Stimulated activated CD8-positive, alpha-beta memory T cell treated with anti-CD3 and anti-CD28 coated beads, Interleukin-4, amount 100 ng/mL, for 48 hours (primary cell): ENCODE data around the gene SLFN5.
"Not testable (repeated sequence)": the region's sequence is repeated elsewhere in the genome, so short reads cannot be mapped to it uniquely, and the experiment has no call there.

Source experiments
- DNase-seq: peaks from one replicate; pipeline ENCODE4 v3.0.0-alpha.2; 2020

SLFN5 gene

DNA sequence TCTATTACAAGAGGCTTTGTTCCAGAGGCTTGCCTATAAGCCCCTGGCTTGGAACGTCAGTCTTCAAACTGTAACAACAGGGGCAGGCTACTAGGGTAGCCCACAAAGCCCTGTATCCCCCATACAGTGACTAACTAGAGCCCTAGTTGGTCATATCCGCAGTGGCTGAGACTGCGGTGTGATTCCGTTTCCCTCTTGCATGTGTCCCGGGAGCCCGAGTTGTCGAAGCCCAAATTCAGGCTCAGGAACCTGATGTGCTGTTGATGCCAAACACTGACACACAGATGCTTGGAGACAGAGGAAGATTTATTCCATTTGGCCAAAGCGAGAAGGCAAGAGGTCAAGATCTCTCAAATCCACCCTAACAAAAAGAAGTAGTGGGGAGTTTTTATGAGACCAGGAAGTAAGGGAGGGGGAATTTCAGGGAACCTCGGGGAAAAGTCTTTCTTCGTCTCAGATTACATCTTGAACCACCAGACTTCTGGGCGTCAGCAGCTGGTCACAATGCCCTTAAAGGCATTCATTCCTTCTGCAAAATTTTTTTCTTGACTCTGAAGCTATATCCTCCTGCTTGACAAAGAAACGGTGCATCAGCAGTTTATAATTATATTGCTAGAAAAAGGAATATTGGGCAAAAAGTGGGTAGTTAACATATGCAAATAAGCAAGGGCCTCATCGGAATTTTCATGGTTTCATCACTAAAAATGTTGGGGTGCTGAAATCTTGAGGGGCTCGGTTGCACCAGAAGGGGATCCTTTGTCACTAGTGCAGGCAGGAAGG, 879 bp downstream of the SLFN5 start:
- peak; percentile 74 for DNase-seq

GRCh38 chr17:35244341-35245195, 1.7 kb downstream of the SLFN5 start:
- peak; percentile 91 for DNase-seq

DNA sequence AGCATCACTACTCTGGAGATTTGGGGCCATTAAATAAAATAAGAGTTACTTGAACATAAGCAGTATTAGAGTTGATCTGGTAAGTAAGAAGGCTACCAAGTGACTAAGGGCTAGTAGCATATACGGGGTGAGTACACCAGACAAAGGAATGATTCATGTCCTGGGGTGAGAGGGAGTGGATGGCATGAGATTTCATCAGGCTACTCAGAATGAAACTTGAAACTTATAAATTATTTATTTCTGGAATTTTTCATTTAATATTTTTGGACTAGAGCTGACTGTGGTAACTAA, 2.3 kb downstream of the SLFN5 start:
- DNase-seq = no peak

- DNase-seq = no peak
These were observed 9.8 kb downstream of the SLFN5 start for GRCh38 chr17:35252651-35253050.

DNA sequence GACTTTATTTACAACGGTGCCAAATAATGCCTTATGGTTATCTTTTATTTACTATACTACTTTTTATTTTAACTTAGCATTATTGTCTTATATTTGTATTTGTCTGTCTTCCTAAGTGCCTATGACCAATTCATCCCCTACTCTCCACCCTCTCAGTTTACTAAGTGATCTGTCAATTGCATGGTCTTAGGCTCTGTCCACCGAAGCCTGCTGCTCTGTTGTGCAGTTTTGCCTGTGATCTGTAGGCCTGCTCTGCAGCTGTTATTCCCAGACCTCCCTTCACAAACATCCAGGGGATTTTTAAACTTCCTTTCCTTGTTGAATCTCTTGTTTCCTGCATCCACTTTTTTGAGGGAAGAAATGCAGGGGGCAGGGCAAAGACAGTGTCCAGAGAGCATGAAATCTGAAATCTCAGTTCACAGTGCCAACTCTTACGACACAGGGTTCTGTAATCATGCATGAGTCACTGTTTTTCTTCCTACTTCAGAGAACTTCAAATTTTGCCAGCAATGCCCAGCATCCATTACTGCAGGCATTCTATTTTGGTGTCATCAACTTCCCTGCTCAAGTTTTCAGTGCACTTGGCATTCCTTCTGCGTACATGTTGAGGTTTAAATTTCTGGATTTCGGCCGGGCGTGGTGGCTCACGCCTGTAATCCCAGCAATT, 11.4 kb downstream of the SLFN5 start:
- no peak for DNase-seq

DNA sequence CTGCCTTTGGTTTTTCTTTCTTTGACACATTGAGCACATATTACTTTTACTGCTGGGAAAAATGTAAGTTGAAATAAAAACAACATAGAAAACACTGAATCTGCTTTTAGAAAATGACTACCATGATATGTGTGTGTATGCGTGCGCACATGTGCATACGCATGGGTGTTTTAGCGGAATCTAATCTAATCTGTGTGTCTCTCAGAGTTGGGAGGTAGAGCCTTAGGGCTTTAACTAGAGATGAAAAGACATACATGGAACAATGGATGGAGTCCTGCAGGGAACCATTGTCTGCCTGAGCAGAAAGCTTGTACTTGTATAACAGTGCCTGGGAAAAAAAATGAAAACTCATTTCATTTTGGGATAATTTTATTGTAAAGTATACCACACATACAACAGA, 12.4 kb downstream of the SLFN5 start:
- no peak for DNase-seq

GRCh38 chr17:35256629-35257028, 13.8 kb downstream of the SLFN5 start:
- DNase-seq = no peak

GRCh38 chr17:35257208-35257659, 14.4 kb downstream of the SLFN5 start:
- DNase-seq = no peak

- no peak for DNase-seq
These were observed 16.1 kb downstream of the SLFN5 start for GRCh38 chr17:35259001-35259400.

DNA sequence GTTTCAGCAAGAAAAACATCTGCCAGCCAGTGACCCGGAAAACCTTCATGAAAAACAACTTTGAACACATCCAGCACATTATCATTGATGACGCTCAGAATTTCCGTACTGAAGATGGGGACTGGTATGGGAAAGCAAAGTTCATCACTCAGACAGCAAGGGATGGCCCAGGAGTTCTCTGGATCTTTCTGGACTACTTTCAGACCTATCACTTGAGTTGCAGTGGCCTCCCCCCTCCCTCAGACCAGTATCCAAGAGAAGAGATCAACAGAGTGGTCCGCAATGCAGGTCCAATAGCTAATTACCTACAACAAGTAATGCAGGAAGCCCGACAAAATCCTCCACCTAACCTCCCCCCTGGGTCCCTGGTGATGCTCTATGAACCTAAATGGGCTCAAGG, 22.2 kb downstream of the SLFN5 start:
- DNase-seq = no peak

DNA sequence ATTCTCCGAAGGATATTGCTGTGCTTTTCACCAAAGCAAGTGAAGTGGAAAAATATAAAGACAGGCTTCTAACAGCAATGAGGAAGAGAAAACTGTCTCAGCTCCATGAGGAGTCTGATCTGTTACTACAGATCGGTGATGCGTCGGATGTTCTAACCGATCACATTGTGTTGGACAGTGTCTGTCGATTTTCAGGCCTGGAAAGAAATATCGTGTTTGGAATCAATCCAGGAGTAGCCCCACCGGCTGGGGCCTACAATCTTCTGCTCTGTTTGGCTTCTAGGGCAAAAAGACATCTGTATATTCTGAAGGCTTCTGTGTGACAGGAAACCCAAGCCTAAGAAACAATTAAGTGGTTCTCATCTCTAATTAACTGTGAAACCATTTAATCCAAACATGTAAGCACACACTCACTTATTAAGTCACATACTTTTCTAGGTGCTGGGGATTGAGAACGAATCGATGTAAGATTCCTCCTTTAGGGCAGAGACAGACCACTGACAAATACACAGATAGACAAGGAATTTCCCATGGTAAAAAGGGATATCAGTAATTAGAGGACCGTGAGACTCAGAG, 22.8 kb downstream of the SLFN5 start:
- DNase-seq = no peak

DNA sequence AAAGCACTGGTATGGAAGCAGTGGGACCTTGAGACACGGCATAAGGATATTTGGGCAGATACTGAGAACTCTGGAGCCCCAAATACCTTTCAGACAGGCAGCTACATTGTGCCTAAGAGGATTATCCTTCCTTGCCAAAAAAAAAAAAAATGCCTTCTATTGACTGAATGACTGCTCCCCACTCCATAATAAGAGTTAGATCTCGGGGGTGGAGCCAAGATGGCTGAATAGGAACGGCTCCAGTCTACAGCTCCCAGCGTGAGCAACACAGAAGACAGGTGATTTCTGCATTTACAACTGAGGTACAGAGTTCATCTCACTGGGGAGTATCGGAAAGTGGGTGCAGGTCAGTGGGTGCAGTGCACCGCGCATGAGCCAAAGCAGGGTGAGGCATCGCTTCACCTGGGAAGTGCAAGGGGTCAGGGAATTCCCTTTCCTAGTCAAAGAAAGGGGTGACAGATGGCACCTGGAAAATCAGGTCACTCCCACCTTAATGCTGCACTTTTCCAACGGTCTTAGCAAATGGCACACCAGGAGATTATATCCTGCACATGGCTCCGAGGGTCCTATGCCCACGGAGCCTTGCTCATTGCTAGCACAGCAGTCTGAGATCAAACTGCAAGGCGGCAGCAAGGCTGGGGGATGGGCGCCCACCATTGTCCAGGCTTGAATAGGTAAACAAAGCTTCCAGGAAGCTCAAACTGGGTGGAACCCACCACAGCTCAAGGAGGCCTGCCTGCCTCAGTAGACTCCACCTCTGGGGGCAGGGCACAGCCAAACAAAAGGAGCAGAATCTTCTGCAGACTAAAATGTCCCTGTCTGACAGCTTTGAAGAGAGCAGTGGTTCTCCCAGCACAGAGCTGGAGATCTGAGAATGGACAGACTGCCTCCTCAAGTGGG, 31.5 kb downstream of the SLFN5 start:
- DNase-seq = not testable (repeated sequence)

DNA sequence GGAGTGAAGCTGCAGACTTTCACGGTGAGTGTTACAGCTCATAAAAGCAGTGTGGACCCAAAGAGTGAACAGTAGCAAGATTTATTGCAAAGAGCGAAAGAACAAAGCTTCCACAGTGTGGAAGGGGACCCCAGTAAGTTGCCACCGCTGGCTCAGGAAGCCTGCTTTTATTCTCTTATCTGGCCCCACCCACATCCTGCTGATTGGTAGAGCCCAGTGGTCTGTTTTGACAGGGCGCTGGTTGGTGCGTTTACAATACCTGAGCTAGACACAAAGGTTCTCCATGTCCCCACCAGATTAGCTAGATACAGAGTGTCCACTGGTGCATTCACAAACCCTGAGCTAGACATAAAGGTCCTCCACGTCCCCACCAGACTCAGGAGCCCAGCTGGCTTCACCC, 35.6 kb downstream of the SLFN5 start:
- DNase-seq = not testable (repeated sequence)

DNA sequence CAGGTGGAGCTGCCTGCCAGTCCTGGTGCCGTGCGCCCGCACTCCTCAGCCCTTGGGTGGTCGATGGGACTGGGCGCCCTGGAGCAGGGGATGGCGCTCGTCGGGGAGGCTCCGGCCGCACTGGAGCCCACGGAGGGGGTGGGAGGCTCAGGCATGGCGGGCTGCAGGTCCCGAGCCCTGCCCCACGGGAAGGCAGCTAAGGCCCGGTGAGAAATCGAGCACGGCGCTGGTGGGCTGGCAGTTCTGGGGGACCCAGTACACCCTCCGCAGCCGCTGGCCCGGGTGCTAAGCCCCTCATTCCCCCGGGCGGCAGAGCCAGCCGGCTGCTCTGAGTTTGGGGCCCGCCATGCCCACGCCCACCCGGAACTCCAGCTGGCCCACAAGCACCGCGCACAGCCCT, 36.0 kb downstream of the SLFN5 start:
- DNase-seq = not testable (repeated sequence)

DNA sequence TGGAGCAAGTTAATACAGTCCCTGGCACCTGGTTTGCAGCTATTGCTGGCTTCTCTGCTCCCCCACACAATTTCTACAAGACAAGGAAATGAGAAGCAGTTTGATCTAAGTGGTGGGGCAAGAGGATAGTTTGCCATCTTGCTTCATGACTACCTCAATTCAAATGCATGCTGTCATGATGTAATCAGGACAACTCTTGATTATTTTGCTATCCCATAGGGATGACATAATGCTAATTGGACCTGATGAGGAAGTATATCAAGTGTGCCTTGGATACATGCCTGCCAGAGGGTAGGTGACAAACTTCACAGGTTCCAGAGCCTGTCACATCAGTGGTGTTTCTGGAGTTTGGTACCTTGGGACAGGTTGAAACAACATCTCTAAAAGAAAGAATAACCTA, 40.9 kb downstream of the SLFN5 start:
- DNase-seq = no peak

DNA sequence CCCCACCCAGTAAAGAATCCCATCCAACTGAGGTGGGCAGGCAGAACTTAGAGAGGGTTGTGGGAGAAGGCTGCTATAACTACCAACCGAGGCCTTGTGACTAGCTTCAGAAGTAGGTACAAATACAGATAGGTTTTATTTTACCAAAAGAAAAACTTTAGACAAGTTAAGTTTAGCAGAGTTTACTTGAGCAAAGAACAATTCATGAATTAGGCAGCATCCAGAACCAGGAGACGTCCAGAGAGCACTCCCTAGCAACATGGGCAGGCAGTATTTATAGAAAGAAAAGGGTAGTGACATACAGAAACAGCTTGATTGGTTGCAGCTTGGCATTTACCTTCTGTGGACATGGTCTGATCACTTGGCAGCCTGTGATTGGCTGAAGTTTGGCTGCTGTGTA, 42.1 kb downstream of the SLFN5 start:
- DNase-seq = no peak

- DNase-seq = no peak
These were observed 43.4 kb downstream of the SLFN5 start for GRCh38 chr17:35286120-35286781.

- no peak for DNase-seq
These were observed 44.5 kb downstream of the SLFN5 start for GRCh38 chr17:35287286-35287811.

DNA sequence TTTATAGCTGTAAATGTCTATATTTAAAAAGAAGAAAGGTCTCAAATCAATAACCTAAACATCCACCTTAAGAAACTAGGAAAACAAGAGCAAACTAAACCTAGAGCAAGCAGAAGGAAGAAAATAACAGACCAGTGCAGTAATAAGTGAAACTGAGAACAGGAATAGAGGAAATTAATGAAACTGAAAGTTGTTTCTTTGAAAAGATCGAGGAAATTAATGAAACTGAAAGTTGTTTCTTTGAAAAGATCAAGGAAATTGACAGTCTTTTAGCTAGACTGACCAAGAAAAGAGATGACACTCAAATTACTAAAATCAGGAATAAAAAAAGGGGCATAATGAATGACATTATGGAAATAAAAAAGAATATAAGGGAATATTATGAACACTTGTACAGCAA, 46.4 kb downstream of the SLFN5 start:
- DNase-seq = no peak

DNA sequence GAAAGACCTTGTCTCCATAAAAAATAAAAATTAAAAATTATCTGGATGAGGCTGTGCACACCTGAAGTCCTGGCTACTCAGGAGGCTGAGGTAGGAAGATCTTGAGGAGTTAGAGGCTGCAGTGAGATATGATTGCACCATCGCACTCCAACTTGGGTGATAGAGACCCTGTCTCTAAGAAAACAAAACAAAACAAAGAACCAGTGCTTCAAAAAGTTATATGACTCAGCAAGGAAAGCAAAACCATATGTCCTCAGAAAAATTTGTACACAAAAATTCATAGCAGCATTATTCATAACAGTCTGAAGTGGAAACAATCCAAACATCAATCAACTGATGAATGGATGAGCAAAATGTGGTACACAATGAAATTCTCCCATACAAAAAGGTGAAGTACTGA, 48.9 kb downstream of the SLFN5 start:
- DNase-seq = no peak

DNA sequence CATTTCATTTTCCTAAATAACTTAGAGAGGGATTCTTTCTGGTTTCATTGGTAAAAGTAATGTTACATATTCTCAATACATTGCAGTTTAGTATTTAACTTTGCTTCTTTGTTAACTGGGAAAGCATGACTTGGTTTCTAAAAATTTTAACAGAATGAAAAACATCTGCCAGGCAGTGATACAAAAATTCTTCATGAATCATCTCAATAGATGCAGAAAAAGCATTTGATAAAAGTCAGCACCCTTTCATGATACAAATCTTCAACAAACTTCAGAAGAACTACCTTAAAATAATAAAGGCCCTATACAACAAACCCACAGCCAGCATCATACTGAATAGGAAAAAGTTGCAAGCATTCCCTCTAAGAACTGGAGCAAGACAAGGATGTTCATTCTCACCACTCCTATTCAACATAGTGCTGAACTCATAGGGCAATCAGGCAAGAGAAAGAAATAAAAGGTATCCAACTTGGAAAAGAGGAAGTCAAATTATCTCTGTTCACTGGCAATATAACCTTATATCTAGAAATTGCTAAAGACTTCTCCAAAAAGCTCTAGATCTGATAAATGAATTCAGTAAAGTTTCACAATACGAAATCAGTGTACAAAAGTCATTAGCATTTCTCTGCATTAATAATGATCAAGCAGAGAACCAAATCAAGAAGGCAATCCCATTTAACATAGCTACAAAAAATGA, 50.4 kb downstream of the SLFN5 start:
- no peak for DNase-seq
